Stomach smooth muscle (tissue), 2 donors: ENCODE results near the gene EFR3B.
A peak's percentile ranks its signal among the peaks of the same experiment; 100 is the strongest.

Experiments
- H3K27ac ChIP-seq: one replicate; pipeline ENCODE4 v1.7.0; 2013; ENCODE audit warnings: mild to moderate bottlenecking, low read length, inconsistent platforms
- H3K27me3 ChIP-seq, 2 donors: one replicate each; pipeline ENCODE4 v1.7.0; 2013; ENCODE audit warnings: low read length in 2 of 2; ENCODE audit not compliant: insufficient read depth in 2 of 2, control insufficient read depth in 1 of 2
- H3K36me3 ChIP-seq, 2 donors: one replicate each; pipeline ENCODE4 v1.7.0; 2013; ENCODE audit warnings: low read length in 2 of 2; ENCODE audit not compliant: control insufficient read depth in 2 of 2, insufficient read depth in 2 of 2
- H3K4me1 ChIP-seq: one replicate; pipeline ENCODE4 v1.7.0; 2013; ENCODE audit warnings: low read length; ENCODE audit not compliant: control insufficient read depth, insufficient read depth
- H3K4me3 ChIP-seq, 2 donors: one replicate each; pipeline ENCODE4 v1.7.0; 2013; ENCODE audit warnings: low read length in 2 of 2
- H3K9ac ChIP-seq, 2 donors: one replicate each; pipeline ENCODE4 v1.7.0; 2013; ENCODE audit warnings: low read length in 2 of 2, mild to moderate bottlenecking in 1 of 2
- H3K9me3 ChIP-seq, 2 donors: one replicate each; pipeline ENCODE4 v1.7.0; 2013; ENCODE audit warnings: low read length in 2 of 2; ENCODE audit not compliant: control insufficient read depth in 2 of 2
- donor health status: healthy.
- donor health status: Pancreatic carcinoma.

The EFR3B gene

DNA sequence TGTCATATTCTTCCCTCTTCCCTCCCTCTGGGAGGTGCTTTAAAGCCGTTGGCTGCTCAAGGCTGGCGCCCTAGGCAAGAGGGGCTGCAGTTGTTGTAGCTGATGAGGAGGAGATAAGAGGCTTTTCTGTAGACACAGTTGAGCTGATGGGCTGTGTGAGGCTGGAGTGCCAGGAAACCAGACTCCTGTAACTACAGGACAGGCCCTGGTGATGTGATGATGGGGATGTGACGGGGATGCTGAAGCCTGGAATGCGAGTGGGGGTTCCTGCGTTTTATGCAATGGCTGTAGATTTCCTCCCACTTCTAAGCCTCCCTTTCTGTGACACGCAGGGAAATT, 5.7 kb upstream of the EFR3B start:
- no peak overlapping the region for H3K27ac ChIP-seq
- H3K4me3 ChIP-seq = no peak overlapping the region
- no peaks in the 10 kb centered on the region for H3K9me3 ChIP-seq
- no peak overlapping the region for H3K9ac ChIP-seq
- no peaks in the 10 kb centered on the region for H3K36me3 ChIP-seq
- peaks cover under 1% of the 10 kb centered on the region for H3K4me1 ChIP-seq
- H3K27me3 ChIP-seq = no peaks in the 10 kb centered on the region

DNA sequence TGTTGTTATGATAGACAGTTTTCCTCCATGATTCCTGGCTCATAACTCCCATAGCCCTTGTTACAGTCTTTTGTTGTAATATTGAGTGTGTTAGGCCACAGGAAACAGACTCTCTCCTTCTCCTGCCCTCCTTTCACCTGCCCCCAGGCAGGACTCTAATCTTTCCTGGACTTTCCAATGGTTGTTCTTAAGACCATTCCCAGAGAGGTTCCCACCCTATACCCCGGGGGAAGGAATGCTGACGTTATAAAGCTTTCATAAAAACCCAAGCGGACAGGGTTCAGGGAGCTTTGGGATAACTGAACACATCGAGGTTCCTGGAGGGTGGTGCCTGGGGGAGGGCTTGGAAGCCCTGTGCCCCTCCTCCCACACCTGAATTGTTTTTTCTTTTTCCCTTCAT, 2.8 kb upstream of the EFR3B start:
- H3K9me3 ChIP-seq = no peaks in the 10 kb centered on the region
- peaks cover 20% of the 10 kb centered on the region for H3K4me1 ChIP-seq
- no peak overlapping the region for H3K9ac ChIP-seq
- H3K27ac ChIP-seq = no peak overlapping the region
- no peak overlapping the region for H3K4me3 ChIP-seq
- no peaks in the 10 kb centered on the region for H3K36me3 ChIP-seq
- no peaks in the 10 kb centered on the region for H3K27me3 ChIP-seq

DNA sequence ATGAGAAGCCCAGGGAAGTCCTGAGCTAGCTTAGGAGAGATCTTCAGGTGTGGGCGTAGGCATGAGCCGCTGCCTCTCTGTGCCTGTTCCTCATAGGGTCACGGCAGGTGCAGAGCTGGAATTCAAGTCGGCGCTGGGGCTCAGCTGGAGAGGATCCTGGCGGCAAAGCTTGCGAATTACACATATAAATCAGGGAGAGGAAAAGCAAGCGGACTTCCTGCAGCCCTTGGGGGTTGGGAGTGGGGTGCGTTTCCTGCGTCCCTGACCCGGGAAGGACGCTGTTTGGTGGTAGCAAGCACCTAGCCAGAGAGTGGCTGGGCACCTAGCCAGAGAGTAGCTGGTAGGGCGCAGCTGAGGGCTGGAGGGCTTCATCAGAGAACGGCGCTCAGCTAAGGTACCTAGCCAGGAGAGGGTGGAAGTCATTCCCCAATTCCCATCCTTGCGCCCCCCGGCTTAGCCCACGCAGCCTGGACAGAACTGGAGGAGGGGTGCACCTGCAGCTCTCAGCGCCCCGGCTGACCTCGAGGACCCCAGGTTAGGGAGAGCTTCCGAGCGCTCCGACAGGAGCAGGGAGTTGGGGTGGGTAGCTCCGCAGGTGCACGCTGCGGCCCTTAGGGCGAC, 459 bp upstream of the EFR3B start:
- peaks cover 20% of the 10 kb centered on the region for H3K4me1 ChIP-seq
- peak overlapping the region; percentile 83 to 86 for H3K4me3 ChIP-seq
- H3K27me3 ChIP-seq = no peaks in the 10 kb centered on the region
- no peak overlapping the region for H3K27ac ChIP-seq
- H3K9ac ChIP-seq = peak overlapping the region in 1 of 2 donors; percentile 29
- H3K9me3 ChIP-seq = no peaks in the 10 kb centered on the region
- no peaks in the 10 kb centered on the region for H3K36me3 ChIP-seq

DNA sequence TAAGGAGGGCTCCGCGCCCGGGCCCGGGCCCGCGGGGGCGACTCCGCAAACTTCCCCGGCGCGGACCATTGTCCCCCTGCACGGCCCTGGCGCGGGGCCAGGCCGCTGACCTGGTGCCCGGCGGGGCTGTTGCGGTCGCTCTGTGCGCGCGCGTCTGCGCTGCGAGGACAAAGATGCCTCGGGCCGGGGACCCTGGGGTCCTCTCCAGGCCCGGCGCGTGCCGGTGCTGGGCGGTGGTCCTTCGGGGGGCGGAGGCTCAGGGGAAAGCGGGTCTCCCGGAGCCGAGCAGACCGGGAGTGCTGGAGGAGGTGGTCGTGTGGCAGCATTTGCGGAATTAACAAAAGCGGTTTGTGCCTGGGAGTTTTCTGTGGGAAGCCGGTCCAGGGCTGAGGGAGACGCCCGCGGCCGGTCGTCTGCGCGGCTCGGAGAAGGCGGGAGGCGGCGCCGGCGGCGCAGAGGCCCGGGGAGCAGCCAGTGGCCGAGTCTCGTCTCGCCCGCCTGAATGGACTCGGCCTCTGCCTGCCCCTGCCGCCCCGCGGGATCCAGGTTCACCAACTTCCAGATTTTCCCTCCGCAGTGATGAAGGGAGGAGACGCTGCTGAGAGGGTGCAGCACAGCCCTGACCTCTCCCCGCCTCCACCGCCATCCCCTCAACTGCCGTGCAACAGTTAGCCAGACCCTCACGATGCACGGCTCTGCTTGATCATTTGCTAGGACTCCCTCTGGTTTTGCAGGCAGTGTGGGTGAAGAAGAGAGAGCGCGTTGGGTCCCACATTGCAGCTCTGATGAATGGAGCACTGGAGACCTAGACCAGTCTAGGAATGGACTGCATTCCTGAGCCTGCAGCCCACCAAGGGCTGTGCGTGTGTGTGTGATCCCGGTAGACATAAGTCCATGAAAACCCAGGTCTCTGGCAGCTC, 705 bp downstream of the EFR3B start:
- Histone ChIP-seq H3K9ac (peak overlapping the region; percentile 62 to 63), H3K4me3 (peak overlapping the region; percentile 83 to 90), H3K36me3 (no peaks in the 10 kb centered on the region), H3K9me3 (no peaks in the 10 kb centered on the region), H3K27me3 (no peaks in the 10 kb centered on the region), H3K27ac (no peak overlapping the region), H3K4me1 (peaks cover 20% of the 10 kb centered on the region)

DNA sequence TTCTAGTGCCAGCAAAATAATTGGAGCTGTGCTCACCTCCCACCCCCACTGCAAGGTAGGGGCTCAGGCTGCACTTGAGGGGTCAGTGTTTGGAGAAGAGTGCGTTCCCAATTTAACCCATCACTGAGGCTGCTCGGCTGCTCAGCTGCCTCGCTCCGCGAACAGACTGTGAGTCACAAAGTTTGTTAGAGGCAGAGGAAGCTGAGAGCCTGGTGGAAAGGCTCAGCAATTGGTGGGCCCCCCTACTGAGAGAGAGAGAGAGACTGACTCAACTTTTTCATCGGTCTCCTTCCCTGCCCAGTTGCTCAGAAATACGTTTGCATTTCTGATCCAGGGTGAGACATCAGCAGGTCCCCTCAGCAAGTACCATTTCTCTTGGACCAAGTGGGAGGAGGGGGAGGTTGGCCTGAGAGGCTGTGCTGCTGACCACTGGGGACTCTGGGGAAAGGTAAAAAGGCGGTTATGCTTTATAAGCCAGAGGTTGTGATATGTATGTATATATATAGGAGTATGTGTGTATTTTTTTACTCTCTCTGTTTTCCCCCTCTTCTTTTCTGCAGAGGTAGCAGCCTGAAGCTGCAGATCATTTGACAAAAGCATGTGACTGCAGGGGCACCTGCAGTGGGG, 1.5 kb downstream of the EFR3B start:
- H3K4me1 ChIP-seq = peaks cover 20% of the 10 kb centered on the region
- no peaks in the 10 kb centered on the region for H3K36me3 ChIP-seq
- H3K9me3 ChIP-seq = no peaks in the 10 kb centered on the region
- no peaks in the 10 kb centered on the region for H3K27me3 ChIP-seq
- H3K9ac ChIP-seq = peak overlapping the region; percentile 62 to 63
- peak overlapping the region; percentile 83 to 90 for H3K4me3 ChIP-seq
- no peak overlapping the region for H3K27ac ChIP-seq

DNA sequence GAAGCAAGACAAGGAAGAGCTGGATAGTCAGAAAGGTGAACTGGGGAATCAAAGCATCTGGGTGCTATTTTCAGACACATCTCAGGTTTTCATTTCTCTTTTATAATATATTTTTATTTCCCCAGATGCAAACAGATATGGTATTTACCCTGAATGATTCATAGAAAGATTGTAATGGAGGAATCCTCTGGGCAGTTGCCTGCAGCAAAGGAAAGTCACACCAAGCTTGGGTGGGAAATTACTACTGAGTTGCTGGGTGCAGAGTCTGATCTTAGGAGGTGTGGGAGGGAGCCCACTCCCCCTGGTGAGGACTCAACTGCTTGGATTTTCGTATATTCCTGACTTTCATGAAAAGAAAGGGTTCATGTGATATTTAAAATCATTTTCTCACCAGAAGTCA, 2.1 kb downstream of the EFR3B start:
- no peak overlapping the region for H3K9ac ChIP-seq
- H3K36me3 ChIP-seq = no peaks in the 10 kb centered on the region
- H3K4me1 ChIP-seq = peaks cover 20% of the 10 kb centered on the region
- no peaks in the 10 kb centered on the region for H3K27me3 ChIP-seq
- no peaks in the 10 kb centered on the region for H3K9me3 ChIP-seq
- H3K27ac ChIP-seq = no peak overlapping the region
- no peak overlapping the region for H3K4me3 ChIP-seq

DNA sequence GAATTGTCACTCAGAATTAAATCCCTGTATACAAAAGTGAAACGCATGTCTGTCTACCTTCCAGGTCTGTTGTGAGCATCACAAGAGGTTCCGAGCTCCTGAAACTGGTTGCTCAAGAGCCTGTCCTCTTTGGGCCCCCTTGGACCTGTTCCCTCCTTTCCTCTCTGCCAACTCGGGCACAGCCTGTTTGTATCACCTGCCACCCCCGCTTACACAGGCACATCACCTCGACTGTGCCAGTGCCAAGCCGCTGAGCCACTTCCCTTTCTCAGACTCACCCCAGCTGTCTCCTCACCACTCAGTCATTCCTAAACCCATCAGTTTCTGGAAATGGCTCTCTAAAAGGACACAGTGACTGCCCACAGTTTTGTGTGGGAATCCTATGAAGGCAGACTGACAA, 3.1 kb downstream of the EFR3B start:
- no peaks in the 10 kb centered on the region for H3K27me3 ChIP-seq
- no peaks in the 10 kb centered on the region for H3K9me3 ChIP-seq
- H3K4me3 ChIP-seq = no peak overlapping the region

DNA sequence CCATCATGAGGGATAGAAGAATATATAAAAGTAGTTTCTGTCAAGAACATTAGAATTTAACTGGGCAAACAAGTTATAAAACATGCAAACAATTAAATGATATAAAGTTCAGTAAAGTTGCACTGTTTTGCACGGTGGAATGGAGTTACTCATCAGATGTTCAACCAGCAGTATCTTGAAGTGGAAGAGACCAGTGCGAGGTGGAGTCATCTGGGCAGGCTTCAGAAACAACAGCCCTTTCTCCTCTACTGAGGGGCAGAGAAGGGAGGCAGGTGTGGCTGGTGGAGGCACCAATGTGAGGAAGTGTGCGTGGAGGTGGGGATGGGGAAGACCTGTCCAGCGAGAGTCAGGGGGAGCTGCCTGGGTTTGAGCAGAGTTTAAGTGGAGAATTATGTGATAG, 7.5 kb downstream of the EFR3B start:
- no peaks in the 10 kb centered on the region for H3K9me3 ChIP-seq
- no peak overlapping the region for H3K4me3 ChIP-seq
- H3K27me3 ChIP-seq = no peaks in the 10 kb centered on the region
- H3K27ac ChIP-seq = no peak overlapping the region
- H3K4me1 ChIP-seq = no peaks in the 10 kb centered on the region
- H3K36me3 ChIP-seq = no peaks in the 10 kb centered on the region
- H3K9ac ChIP-seq = no peak overlapping the region

More for the DNA sequence above, 3.1 kb downstream of the EFR3B start:
- Histone ChIP-seq H3K4me1 (peaks cover 20% of the 10 kb centered on the region), H3K36me3 (no peaks in the 10 kb centered on the region), H3K9ac (no peak overlapping the region), H3K27ac (no peak overlapping the region)

DNA sequence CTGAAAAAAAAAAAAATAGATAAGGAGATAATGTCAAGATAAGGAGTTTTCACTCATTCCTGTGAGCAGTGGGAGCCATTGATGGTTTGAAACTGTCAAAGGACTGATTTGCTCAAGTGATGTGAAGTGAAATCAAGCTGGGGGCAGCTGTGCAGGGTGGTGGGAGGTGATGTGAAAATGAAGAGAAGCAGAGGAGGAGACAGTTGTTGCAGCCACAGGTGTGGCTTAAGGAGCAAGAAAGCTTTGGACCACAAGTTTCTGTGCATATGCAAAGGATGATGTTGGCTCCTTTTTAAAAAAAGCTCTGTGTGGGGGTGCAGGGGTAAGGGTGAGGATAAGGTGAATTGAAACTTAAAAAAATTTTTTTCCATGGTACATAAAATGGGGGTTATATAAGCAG, 8.3 kb downstream of the EFR3B start:
- Histone ChIP-seq H3K27me3 (no peaks in the 10 kb centered on the region), H3K27ac (no peak overlapping the region), H3K9ac (no peak overlapping the region), H3K4me3 (no peak overlapping the region), H3K36me3 (no peaks in the 10 kb centered on the region), H3K4me1 (no peaks in the 10 kb centered on the region), H3K9me3 (no peaks in the 10 kb centered on the region)

DNA sequence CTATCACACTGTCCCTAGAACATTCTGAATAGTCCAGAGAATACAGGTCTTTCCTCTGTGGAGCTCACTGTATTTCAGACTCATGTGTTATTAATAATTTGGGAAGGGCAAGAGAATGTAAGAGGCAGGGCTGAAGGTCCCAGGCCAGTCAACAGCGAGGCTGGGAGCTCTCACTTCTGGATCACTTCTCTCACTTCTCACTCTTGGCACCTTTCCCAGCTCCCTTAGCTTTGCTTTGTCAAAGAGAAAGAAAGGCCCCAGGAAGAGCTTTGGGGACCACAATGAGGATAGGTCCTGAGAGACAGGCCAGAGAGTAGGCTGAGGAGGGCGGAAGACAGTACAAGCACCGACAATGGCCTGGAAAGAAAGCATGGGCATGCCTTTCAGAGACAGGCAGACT, 11.2 kb downstream of the EFR3B start:
- H3K9me3 ChIP-seq = no peaks in the 10 kb centered on the region
- no peak overlapping the region for H3K27ac ChIP-seq
- H3K4me3 ChIP-seq = no peak overlapping the region
- no peaks in the 10 kb centered on the region for H3K27me3 ChIP-seq
- H3K36me3 ChIP-seq = no peaks in the 10 kb centered on the region
- H3K4me1 ChIP-seq = no peaks in the 10 kb centered on the region
- H3K9ac ChIP-seq = no peak overlapping the region

DNA sequence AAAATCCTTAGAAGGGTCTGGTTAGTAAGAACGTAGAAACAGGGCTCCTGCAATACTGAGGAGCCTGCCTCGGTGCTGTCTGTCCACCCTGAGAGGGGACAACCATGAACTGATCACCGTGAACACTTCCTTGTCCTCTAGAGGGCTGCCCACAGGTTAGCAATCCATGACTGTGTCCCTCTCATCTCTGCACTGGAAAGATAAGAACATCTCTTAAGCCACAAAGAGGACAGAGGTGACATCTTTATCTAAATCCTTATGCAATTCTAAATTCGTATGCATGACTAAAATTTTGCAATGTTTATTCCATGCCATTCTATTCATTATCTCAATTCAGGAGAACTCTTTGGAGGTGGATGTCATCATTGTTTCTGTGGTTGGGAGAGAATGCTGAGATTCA, 12.8 kb downstream of the EFR3B start:
- no peak overlapping the region for H3K9ac ChIP-seq
- no peaks in the 10 kb centered on the region for H3K27me3 ChIP-seq

More for the DNA sequence above, 12.8 kb downstream of the EFR3B start:
- Histone ChIP-seq H3K4me3 (no peak overlapping the region), H3K27ac (no peak overlapping the region), H3K4me1 (no peaks in the 10 kb centered on the region), H3K9me3 (no peaks in the 10 kb centered on the region), H3K36me3 (no peaks in the 10 kb centered on the region)
